Measurements from ENCODE around the gene MAN1B1. TPM values are rescaled to one million over a fixed set of nuclear protein-coding genes. Genes with fewer than 3 reads are reported as not detected.

MAN1B1 gene
- total and polyA plus RNA-seq, 2 donors (not counting 1 experiment from before 2014, with no cell fraction given): 45.5 to 96.6 TPM

DNA sequence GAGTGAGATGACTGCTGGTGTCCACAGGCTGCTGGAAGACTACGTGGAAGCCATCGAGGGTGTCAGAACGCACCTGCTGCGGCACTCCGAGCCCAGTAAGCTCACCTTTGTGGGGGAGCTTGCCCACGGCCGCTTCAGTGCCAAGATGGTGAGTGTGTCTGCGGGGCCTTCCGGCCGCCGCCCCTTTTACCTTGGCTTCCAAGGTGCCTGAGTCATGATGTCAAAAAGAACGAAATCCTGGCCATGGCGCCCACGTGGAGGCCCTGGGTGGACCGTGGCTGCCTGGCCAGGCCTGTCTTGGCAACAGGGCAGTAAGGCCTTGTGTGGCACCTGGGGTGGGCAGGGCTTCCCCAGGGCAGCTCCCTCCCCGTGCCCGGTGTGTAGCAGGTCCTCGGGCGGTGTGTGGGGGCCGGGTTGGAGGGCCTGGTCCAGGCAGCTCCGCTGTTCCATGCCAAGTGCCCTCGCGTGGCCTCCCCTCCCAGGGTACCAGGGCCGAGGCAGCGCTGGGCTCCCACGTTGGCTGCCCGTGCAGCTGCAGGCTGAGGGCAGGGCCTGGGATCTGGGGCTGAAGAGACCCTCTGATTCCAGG, 20.0 kb downstream of the MAN1B1 start:
- no peak overlapping the region for H3K9ac ChIP-seq (ENCODE audit: insufficient read depth, low read length)

DNA sequence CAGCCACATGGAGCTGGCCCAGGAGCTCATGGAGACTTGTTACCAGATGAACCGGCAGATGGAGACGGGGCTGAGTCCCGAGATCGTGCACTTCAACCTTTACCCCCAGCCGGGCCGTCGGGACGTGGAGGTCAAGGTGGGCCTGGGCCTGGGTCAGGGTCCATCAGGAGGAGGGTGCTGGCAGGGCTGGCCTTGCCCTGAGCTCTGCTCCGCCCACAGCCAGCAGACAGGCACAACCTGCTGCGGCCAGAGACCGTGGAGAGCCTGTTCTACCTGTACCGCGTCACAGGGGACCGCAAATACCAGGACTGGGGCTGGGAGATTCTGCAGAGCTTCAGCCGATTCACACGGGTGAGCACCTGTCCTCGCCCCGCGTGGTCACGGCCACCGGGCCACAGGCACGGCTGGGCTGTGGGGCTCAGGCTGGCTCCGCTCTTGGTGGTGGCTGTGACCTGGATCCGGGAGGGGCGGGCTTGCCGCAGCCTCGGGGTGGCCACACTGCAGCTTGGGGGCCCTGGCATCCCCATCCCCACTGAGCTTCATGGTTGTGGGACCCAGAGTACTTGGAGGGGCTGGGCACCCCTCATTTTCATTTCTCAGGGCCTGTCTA, 20.6 kb downstream of the MAN1B1 start:
- Histone ChIP-seq H3K36me3 (ENCODE audit: control insufficient read depth, insufficient read depth, low read length) (peaks cover 51% of the 10 kb centered on the region), H3K27me3 (ENCODE audit: control insufficient read depth, insufficient read depth, low read length) (no peaks in the 10 kb centered on the region), H3K27ac (ENCODE audit: insufficient read depth, low read length) (no peak overlapping the region), H3K79me2 (ENCODE audit: control insufficient read depth, insufficient read depth, low read length) (no peaks in the 10 kb centered on the region), H3K4me2 (ENCODE audit: extremely low read depth, insufficient read depth, low read length) (no peak overlapping the region), H3K9ac (ENCODE audit: insufficient read depth, low read length) (no peak overlapping the region), H3K9me3 (ENCODE audit: control insufficient read depth, insufficient read depth, low read depth, low read length) (peaks cover 2% of the 10 kb centered on the region), H3K4me1 (ENCODE audit: control insufficient read depth, extremely low read depth, insufficient read depth, low read length) (no peaks in the 10 kb centered on the region), H3K4me3 (replicated peaks in 1 of 4; ENCODE audit: control extremely low read depth in 1 of 4, insufficient read depth in 1 of 4, low read depth in 3 of 4, low read length in 4 of 4) (no peak overlapping the region), H2AFZ (ENCODE audit: low read length) (no peak overlapping the region), H4K20me1 (ENCODE audit: control insufficient read depth, extremely low read depth, insufficient read depth, low read length) (no peaks in the 10 kb centered on the region)
- TF ChIP-seq EZH2 (IDR thresholded peaks at IDR 0.05; ENCODE audit: low read length, missing control alignments): no peak
- TF ChIP-seq, protein P1, sequence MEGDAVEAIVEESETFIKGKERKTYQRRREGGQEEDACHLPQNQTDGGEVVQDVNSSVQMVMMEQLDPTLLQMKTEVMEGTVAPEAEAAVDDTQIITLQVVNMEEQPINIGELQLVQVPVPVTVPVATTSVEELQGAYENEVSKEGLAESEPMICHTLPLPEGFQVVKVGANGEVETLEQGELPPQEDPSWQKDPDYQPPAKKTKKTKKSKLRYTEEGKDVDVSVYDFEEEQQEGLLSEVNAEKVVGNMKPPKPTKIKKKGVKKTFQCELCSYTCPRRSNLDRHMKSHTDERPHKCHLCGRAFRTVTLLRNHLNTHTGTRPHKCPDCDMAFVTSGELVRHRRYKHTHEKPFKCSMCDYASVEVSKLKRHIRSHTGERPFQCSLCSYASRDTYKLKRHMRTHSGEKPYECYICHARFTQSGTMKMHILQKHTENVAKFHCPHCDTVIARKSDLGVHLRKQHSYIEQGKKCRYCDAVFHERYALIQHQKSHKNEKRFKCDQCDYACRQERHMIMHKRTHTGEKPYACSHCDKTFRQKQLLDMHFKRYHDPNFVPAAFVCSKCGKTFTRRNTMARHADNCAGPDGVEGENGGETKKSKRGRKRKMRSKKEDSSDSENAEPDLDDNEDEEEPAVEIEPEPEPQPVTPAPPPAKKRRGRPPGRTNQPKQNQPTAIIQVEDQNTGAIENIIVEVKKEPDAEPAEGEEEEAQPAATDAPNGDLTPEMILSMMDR (conservative IDR thresholded peaks at IDR 0.05 in 1 of 2, IDR thresholded peaks at IDR 0.05 in 1 of 2; ENCODE audit: low read depth in 1 of 2, low read length in 2 of 2): no peak
- no peak for DNase-seq (ENCODE audit: low read depth in 2 of 2)

More for the DNA sequence above, 20.0 kb downstream of the MAN1B1 start:
- Histone ChIP-seq H4K20me1 (ENCODE audit: control insufficient read depth, extremely low read depth, insufficient read depth, low read length) (no peaks in the 10 kb centered on the region), H3K4me1 (ENCODE audit: control insufficient read depth, extremely low read depth, insufficient read depth, low read length) (no peaks in the 10 kb centered on the region), H3K36me3 (ENCODE audit: control insufficient read depth, insufficient read depth, low read length) (peaks cover 58% of the 10 kb centered on the region), H3K27ac (ENCODE audit: insufficient read depth, low read length) (no peak overlapping the region), H3K9me3 (ENCODE audit: control insufficient read depth, insufficient read depth, low read depth, low read length) (peaks cover 7% of the 10 kb centered on the region), H2AFZ (ENCODE audit: low read length) (no peak overlapping the region), H3K4me2 (ENCODE audit: extremely low read depth, insufficient read depth, low read length) (no peak overlapping the region), H3K79me2 (ENCODE audit: control insufficient read depth, insufficient read depth, low read length) (no peaks in the 10 kb centered on the region), H3K27me3 (ENCODE audit: control insufficient read depth, insufficient read depth, low read length) (no peaks in the 10 kb centered on the region), H3K4me3 (replicated peaks in 1 of 4; ENCODE audit: control extremely low read depth in 1 of 4, insufficient read depth in 1 of 4, low read depth in 3 of 4, low read length in 4 of 4) (no peak overlapping the region)
- DNase-seq (ENCODE audit: low read depth in 2 of 2): no peak
- no peak for TF ChIP-seq EZH2 (IDR thresholded peaks at IDR 0.05; ENCODE audit: low read length, missing control alignments)
- TF ChIP-seq, protein P1 (conservative IDR thresholded peaks at IDR 0.05 in 1 of 2, IDR thresholded peaks at IDR 0.05 in 1 of 2; ENCODE audit: low read depth in 1 of 2, low read length in 2 of 2): no peak

DNA sequence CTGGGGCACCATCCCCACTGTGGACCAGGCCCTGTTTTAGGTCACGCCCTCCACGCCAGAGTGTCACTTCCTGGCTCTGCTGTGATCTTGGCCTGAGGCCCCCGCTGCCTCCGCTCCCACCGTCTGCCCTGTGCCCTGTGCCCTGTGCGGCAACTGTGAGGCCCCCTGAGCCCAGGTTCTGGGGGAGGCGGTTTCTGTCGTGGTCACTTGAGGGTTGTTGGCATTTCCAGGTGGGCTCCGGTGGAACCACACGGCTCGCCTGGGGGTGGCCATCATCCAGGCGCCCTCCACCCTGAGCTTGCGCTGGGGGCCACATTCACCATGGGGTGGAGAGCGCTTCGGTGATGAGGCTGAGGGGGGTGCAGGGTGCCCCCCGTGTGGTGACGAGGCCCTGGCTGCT, 21.2 kb downstream of the MAN1B1 start:
- no peaks in the 10 kb centered on the region for H3K9me3 ChIP-seq (ENCODE audit: control insufficient read depth, insufficient read depth, low read depth, low read length)

More for the DNA sequence above, 21.2 kb downstream of the MAN1B1 start:
- Histone ChIP-seq H4K20me1 (ENCODE audit: control insufficient read depth, extremely low read depth, insufficient read depth, low read length) (no peaks in the 10 kb centered on the region), H3K27ac (ENCODE audit: insufficient read depth, low read length) (no peak overlapping the region), H3K79me2 (ENCODE audit: control insufficient read depth, insufficient read depth, low read length) (no peaks in the 10 kb centered on the region), H3K27me3 (ENCODE audit: control insufficient read depth, insufficient read depth, low read length) (no peaks in the 10 kb centered on the region), H3K4me2 (ENCODE audit: extremely low read depth, insufficient read depth, low read length) (no peak overlapping the region), H3K9ac (ENCODE audit: insufficient read depth, low read length) (no peak overlapping the region), H3K4me3 (replicated peaks in 1 of 4; ENCODE audit: control extremely low read depth in 1 of 4, insufficient read depth in 1 of 4, low read depth in 3 of 4, low read length in 4 of 4) (no peak overlapping the region), H3K36me3 (ENCODE audit: control insufficient read depth, insufficient read depth, low read length) (peaks cover 48% of the 10 kb centered on the region), H3K4me1 (ENCODE audit: control insufficient read depth, extremely low read depth, insufficient read depth, low read length) (no peaks in the 10 kb centered on the region), H2AFZ (ENCODE audit: low read length) (no peak overlapping the region)
- TF ChIP-seq, protein P1 (conservative IDR thresholded peaks at IDR 0.05 in 1 of 2, IDR thresholded peaks at IDR 0.05 in 1 of 2; ENCODE audit: low read depth in 1 of 2, low read length in 2 of 2): no peak
- no peak for TF ChIP-seq EZH2 (IDR thresholded peaks at IDR 0.05; ENCODE audit: low read length, missing control alignments)
- no peak for DNase-seq (ENCODE audit: low read depth in 2 of 2)

Measured in fibroblast of lung (primary cell).